ENCODE measurements around the gene BGN.

The BGN gene

GRCh38 chrX:153475271-153475670 is 19.5 kb upstream of the BGN start:
- TF ChIP-seq CTCF (IDR thresholded peaks at IDR 0.05; ENCODE audit: low read length, missing control alignments) = no peak
- H3K4me3 ChIP-seq (replicated peaks; ENCODE audit: low read depth, low read length) = no peak overlapping the region
- no peak for DNase-seq (ENCODE audit: low read depth)

GRCh38 chrX:153475751-153476281 is 19.0 kb upstream of the BGN start:
- TF ChIP-seq CTCF (IDR thresholded peaks at IDR 0.05; ENCODE audit: low read length, missing control alignments) = no peak
- H3K4me3 ChIP-seq (replicated peaks; ENCODE audit: low read depth, low read length) = no peak overlapping the region
- no peak for DNase-seq (ENCODE audit: low read depth)

GRCh38 chrX:153476666-153477363 is 18.0 kb upstream of the BGN start:
- peak; percentile 59 for DNase-seq (ENCODE audit: low read depth)
- TF ChIP-seq CTCF (IDR thresholded peaks at IDR 0.05; ENCODE audit: low read length, missing control alignments) = no peak
- H3K4me3 ChIP-seq (replicated peaks; ENCODE audit: low read depth, low read length) = no peak overlapping the region

GRCh38 chrX:153477364-153477857 is 17.4 kb upstream of the BGN start:
- DNase-seq (ENCODE audit: low read depth) = no peak
- no peak overlapping the region for H3K4me3 ChIP-seq (replicated peaks; ENCODE audit: low read depth, low read length)
- no peak for TF ChIP-seq CTCF (IDR thresholded peaks at IDR 0.05; ENCODE audit: low read length, missing control alignments)

- DNase-seq (ENCODE audit: low read depth) = peak; percentile 33
- TF ChIP-seq CTCF (IDR thresholded peaks at IDR 0.05; ENCODE audit: low read length, missing control alignments) = no peak
- H3K4me3 ChIP-seq (replicated peaks; ENCODE audit: low read depth, low read length) = no peak overlapping the region
Observed at GRCh38 chrX:153477901-153478300, 16.9 kb upstream of the BGN start.

- DNase-seq (ENCODE audit: low read depth) = no peak
- TF ChIP-seq CTCF (IDR thresholded peaks at IDR 0.05; ENCODE audit: low read length, missing control alignments) = no peak
- no peak overlapping the region for H3K4me3 ChIP-seq (replicated peaks; ENCODE audit: low read depth, low read length)
Observed at GRCh38 chrX:153478746-153479145, 16.0 kb upstream of the BGN start.

GRCh38 chrX:153481043-153481442 is 13.7 kb upstream of the BGN start:
- H3K4me3 ChIP-seq (replicated peaks; ENCODE audit: low read depth, low read length) = no peak overlapping the region
- no peak for DNase-seq (ENCODE audit: low read depth)
- TF ChIP-seq CTCF (IDR thresholded peaks at IDR 0.05; ENCODE audit: low read length, missing control alignments) = no peak

All from fibroblast of pulmonary artery (primary cell).